Embryonic facial prominence (tissue), 1 donor: Measurements from ENCODE around the gene CAMK4.
"Not testable (repeated sequence)": the region's sequence is repeated elsewhere in the genome, so short reads cannot be mapped to it uniquely, and the experiment has no call there.

Experiments
- DNase-seq: peaks from one replicate; pipeline ENCODE4 v3.0.0-alpha.2; 2016; ENCODE audit errors: extremely low spot score

The CAMK4 gene

DNA sequence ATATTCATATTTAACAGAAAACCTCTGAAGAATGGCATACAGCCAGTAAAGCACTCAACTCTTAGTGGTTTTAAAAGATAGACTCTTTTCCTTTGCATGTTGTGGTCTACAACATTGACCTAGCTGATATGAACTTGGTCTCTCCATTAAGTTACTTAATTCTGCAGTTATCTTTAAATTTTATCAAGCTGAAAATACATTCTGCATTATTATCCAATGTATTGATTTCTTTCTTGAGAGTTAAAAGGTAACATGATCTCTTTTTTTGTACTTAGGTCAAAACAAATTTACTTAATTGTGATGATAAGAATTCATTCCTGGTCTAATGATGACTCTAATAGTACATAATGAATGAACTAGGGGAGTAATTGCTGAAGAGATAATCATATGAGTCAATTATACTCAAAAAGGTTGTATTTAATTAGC lies 155.2 kb downstream of the CAMK4 start:
- no peak for DNase-seq

DNA sequence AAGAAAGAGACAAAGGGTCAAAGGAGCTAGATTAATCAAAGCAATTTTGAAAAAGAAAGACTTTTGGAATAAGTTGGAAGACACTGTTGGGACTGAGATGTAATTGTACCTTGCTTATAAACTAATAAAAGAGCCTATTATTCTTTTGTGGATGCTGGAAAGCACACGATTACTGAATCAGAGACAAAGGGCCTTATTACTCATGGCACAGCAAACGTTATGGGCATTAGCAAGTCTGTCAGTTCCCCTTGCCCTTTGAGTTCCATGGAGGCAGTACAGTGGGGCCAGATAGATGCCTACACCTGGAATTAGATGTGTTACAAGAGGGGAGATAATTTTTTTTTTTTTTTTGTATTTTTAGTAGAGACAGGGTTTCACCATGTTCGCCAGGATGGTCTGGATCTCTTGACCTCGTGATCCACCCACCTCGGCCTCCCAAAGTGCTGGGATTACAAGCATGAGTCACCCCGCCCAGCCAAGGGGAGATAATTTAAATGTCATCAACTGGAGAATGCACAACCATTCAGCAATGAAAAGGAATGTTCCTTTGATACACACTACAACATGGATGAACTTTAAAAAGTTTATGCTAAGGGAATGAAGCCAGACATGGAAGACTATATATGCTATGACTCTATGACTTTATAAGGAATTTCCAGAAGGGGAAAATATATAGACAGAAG lies 159.2 kb downstream of the CAMK4 start:
- no peak for DNase-seq

DNA sequence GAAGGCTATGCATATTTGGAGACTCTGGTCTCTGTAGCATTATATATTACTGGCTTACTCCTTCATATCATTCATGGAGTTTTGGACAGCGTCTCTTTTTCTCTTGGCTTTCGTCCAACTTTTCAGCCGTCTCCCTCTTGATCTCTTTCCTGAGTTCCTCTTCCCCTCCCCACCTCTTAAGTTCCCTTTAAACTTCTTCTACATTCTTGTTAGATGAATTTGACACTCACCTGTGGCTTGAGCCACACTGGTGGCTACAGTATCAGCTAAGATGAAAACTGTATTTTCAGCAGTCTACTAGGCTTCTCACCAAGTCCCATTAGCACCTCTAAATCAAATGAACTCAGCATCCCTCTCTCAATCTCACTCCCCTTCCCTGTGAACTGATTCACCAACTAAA lies 160.0 kb downstream of the CAMK4 start:
- no peak for DNase-seq

DNA sequence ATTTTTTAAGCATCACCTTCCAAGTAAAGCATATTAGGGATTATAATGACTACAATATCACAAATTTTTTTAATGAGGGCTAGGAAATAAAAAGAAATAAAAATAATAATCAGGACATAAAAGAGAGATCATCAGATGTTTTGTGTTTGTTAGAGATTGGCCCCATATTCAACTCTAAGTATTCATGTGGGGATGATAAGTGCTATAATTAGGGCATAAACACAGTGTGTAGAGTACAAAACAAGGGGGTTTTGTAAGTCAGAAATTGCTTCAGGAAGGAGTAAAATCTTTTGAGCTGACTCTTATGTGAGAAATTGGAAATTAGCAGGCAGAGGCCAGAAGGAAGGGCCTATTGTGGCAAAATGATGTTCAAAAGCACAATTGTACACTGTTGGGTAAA lies 160.9 kb downstream of the CAMK4 start:
- no peak for DNase-seq

DNA sequence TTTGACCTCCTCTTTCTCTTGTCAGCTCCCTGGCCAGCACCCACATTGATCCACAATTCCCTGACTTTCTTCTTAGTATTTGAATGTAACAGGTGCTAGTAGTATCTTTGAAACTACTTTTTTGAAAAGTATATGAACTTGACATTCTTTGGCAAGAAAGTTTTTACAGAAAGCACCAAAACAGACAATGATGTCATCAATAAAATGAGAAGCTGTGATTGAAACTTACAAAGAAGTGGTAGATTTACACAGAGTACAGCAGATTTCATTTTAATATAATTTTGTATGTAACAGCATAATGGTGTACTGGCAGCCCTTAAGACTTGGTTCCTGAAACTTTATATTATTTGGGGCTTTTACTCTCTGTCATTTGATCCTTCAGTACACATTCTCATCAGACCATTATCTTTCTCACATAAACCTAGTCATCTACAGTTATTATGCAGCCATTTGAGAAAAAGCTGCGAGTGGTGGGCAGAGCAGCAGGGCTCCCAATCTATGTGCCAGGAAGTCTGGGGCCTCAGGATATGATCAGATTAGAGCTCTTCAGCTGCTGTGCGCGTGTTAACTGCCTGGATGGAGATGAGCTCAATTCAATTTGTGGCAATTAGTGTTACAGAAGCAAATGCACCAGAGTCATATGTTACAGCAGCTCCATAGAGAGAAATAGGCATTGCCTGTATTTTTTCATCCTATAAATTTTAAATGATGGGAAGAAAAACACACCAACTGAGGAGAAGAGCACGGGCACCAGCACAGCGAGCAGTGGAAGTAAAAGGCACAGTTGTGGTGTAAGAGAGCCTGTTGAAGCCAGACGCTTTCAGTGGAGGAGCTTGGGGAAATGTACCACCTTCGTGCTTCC lies 162.0 kb downstream of the CAMK4 start:
- no peak for DNase-seq

DNA sequence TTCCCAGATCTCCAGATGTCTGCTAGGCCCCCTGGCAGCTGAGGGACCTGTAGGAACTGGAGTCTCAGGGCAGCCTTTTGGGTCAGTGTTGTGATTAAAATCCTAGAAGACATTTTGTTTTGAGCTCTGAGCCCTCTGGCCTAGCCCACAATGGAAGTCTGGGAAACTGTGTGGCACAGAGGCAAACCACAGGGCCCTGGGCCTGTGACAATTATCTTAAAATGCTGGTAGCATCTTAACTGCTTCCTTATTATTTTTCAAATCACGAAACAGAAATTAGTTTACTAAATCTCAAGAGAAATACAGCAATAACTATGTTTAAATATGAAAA lies 162.6 kb downstream of the CAMK4 start:
- DNase-seq = no peak

DNA sequence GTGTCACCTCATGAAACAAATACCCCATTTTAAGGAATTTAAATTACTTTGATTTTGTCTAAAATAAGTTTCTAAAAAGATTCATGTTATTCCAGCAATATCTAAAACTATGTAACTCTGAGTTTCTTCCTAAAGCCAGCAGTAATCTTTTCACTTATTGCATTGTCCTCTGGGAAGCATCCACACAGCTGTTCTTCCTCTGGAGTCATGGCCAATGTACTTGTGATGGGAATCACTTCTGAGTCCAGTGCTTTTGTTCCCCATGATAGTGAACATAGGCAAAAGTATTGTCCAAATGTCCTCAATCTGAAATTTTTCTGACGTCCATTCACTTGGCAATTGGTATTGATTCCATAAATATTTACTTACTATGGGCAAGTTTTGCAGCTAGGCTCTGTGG lies 163.2 kb downstream of the CAMK4 start:
- no peak for DNase-seq

DNA sequence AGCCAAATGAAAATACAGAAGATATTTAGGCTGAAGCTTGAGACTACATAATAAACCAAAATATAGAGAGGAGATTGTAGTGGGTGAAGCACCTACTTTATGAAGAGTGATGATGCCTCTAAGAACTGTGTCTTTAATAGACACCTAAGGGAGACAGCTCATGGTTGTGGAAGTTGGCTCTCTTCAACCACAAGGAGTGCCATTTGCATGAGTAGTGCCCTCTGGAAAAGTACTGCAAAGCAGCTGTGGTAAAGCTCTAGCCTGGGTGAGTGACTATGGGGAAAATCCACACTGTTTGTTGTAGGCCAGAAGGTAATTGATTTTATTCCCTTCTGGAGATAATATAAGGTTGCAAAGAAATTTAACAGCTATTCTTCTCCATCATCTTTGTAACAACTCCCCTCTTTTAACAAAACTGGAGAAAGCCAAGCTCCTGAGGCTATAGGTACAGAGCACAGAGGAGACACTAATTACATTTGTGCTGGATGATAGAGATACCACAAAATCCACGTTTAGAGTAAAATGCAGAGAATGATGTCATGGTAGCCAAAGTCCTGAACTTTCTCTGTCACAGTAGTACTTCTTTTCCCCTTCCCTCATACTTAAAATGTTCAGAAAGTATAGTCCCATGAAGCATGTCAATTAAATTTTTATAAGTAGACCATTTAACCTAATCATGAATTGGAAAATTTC lies 165.4 kb downstream of the CAMK4 start:
- no peak for DNase-seq

DNA sequence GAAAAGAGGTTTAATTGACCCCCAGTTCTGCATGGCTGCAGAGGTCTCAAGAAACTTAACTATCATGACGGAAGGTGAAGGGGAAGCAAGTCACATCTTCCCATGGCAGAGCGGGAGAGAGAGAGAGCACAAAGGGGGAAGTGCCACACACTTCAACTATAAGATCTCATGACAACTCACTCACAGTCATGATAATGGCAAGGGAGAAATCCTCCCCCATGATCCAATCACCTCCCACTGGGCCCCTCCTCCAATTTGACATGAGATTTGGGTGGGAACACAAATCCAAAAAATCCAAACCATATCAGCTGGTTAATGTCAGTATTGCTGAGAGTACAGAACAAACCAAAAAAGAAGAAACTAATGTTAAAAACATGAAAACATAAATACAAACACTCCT lies 168.0 kb downstream of the CAMK4 start:
- DNase-seq = no peak

DNA sequence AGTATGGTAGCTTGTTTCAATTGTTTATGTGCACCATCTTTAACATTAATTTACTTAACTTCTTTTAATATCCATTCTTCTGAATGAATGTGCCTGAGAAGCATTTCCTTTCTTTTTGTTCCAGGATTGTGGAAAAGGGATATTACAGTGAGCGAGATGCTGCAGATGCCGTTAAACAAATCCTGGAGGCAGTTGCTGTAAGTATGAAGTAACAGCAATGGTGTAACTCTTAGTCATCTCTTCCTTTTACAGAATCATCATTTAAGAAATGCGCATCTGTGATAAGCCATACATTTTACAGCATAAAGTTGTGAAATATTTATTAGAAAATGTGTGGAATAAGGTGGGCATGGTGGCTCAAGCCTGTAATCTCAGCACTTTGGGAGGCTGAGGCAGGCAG lies 170.4 kb downstream of the CAMK4 start:
- DNase-seq = no peak

DNA sequence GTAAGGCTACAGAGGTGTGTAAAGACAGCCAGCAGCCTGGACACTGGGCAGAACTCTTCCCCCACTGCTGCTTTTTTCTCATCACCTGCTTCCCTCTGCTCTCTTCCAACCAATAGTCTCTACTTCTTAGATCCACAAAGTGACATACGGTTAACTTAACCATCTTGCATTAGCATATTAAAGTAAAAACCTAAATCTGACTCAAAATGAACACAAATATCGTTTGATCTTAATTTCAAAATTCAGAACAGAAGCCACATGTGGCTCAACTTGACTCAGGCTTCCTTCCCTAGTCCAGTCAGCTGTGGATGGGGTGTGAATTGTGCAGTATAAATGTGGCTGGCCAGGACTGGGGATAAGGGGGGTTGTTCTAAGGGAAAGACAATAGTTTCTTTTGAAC lies 173.8 kb downstream of the CAMK4 start:
- no peak for DNase-seq

DNA sequence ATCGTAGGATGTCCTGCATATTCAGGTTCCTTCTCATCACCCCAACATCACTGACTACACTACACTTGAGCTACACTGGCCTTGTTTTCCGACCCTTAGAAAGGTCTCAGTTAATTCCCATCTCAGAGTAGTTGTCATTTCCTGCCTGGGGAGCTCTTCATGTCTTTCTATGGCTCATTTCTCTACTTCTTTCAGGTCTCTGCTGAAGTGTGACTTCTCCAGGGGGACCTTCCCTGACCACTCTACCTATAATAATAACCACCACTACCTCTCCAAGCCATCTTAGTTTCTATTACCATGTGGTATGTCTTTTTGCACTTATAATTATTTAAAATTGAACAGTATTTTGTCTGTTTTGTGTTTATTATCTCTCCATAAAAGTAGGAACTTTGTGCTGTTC lies 174.9 kb downstream of the CAMK4 start:
- no peak for DNase-seq

DNA sequence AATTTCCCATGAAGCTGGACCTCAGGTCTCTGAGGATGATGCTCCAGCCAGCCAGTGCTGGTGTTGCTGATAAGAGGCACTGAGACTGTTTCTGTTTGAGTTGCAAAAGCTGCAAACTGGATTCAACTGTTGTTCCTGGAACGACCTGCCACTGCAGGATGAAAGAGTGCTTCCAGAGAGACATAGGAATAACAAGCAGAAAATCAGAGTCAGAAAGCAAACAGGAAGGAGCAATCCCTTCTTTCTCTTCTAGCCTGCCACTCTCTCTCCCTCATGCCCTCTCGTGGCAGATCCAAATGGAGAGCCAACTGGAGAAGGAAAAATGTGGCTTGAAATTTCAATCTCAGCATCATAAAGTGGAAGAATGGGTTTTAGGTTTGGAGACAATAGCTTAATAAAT lies 177.7 kb downstream of the CAMK4 start:
- no peak for DNase-seq

DNA sequence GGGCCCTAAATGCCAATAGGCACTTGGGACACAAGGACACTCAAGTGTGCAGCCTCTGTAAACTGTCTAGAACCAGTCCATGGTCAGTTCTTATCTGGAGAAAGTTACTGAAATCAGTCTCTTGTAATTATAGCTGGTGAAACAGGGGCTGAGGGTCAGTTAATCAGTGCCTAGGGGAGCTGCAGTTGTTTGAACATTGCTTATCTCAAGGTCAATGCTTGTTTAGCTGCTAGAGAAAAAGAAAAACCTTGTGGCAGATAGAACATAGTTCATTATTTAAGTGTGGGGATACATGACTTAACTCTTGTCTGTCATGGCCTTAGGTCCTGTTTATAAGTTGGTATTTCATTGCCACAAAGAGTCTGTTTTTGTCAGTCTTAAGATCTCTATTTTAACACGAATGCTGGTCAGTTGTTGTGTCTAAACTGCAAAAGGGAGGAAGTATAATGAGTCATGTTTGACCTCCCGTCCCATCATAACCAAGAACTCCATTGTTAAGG lies 180.1 kb downstream of the CAMK4 start:
- no peak for DNase-seq

DNA sequence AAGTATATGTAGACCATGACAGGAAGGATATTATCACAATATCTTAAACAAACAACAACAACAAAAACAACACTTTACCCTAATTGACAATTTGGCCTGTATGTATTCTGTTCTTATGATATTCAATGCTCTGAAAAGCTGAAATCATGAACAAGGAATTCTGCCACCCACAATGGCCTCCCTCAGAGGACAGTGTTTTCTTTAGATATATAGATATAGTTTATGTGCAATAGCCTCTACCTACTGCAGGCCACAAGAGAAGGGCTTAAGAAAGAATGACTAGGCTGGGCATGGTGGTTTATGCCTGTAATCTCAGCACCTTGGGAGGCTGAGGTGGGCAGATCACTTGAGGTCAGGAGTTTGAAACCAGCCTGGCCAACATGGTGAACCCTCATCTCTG lies 183.4 kb downstream of the CAMK4 start:
- DNase-seq = no peak

DNA sequence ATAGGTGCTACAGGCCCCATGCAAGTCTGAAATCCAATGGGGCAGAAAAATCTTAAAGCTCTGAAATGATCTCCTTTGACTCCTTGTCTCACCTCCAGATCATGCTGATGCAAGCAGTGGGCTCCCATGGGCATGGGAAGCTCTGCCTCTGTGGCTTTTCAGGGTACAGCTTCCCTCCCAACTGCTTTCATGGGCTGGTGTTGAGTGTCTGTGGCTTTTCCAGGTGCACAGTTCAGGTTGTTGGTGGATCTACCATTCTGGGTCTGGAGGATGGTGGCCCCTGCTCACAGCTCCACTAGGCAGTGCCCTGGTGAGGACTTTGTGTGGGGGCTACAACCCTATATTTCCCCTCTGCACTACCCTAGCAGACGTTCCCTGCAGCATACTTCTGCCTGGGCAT lies 184.6 kb downstream of the CAMK4 start:
- no peak for DNase-seq

DNA sequence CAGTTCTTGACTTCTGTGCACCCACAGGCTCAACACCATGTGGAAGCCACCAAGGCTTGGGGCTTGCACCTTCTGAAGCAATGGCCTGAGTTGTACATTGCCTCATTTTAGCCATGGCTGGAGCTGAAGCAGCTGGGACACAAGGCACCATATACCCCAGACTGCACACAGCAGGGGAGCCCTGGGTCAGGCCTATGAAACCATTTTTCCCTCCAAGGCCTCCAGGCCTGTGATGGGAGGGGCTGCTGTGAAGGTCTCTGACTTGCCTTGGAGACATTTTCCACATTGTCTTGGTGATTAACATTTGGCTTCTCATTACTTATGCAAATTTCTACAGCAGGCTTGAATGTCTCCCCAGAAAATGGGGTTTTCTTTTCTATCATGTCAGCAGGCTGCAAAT lies 185.1 kb downstream of the CAMK4 start:
- DNase-seq = not testable (repeated sequence)

DNA sequence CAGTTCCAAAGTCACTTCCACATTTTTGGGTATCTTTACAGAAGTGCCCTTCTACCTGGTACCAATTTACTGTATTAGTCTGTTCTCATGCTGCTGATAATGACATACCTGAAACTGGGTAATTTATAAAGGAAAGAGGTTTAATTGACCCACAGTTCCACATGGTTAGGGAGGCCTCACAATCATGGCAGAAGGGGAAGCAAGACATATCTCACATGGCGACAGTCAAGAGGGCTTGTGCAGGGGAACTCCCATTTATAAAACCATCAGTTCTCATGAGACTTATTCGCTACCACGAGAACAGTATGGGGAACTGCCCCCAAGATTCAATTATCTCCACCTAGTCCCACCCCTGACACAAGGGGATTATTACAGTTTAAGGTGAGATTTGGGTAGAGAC lies 185.9 kb downstream of the CAMK4 start:
- DNase-seq = not testable (repeated sequence)

DNA sequence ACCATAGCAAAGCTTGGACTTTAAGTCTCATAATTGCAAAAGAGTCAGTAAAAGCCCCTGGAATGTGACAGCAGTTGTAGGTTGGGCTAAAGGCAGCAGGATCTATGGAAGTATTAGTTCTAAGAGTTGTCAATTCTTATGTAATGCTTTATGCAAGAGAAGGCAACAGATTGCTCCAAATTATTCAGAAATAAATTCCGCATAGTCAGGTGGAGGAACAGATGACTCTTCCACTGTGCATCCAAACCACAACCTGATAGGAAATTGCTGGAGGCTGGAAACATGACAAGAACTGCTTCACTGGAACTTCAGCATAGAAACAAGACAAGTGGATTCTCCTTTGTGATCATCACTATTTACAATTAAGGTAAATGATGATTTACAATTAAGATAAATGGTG lies 187.1 kb downstream of the CAMK4 start:
- no peak for DNase-seq

DNA sequence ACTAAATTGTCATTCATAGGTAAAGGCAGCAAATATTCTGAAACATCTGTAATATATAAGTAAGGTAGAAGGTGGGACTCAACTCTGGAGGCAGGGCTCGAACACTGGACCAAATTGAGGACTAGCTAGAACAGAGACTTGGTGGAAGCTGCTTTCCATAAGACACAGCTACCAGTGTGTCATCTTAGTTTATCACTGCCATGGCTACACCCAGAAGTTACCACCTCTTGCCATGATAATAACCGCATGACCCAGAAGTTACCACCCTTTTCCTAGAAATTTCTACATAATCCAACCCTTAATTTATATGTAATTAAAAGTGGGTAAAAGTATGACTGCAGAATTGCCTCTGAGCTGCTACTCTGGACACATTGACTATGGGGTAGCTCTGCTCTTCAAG lies 188.4 kb downstream of the CAMK4 start:
- no peak for DNase-seq

DNA sequence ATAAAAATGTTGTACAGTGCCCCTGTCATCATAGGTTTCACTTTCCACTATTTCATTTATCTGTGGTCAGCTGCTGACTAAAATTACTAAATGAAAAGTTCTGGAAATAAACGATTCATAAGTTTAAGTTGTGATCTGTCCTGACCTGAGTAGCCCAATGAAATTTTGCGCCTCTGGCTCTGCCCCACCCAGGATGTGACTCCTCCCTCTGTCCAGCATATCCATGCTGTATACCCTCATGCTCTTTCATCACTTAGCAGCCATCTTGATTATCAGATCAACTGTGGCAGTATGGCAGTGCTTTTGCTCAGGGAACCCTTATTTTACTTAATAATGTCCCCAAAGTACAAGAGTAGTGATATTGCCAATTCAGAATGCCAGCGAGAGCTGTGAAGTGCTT lies 190.9 kb downstream of the CAMK4 start:
- no peak for DNase-seq

DNA sequence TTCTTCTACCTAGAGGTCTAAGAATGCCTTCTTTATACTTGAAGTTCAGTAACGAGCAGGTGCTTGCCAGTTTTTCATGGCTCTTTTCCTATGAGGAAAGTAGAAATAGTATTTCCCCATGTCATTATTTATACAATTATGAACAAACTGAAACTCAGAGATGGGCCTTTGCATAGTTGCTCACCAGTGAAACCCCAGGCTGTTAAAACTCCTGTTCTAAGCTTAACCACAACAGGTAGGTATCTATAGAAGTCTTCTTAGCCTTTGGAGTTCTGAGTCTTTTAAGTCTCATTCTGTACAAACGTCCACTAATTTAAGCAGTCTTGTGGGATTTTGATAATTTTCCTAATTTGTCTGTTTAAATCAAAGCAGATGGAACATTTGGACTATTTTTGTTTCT lies 198.1 kb downstream of the CAMK4 start:
- no peak for DNase-seq
